DND-41 (cell line): ENCODE data around the gene DOCK6.

Source experiments
- EZH2 ChIP-seq: IDR thresholded peaks from 3 replicates; pipeline ENCODE4 v1.6.1; 2012; ENCODE audit warnings: borderline replicate concordance, low read depth, mild to moderate bottlenecking, moderate library complexity, low read length, inconsistent platforms; ENCODE audit not compliant: severe bottlenecking
- TF ChIP-seq, protein P1 (sequence below): IDR thresholded peaks from 2 replicates; pipeline ENCODE4 v1.5.1; 2012; ENCODE audit warnings: borderline replicate concordance, low read length, moderate library complexity, mild to moderate bottlenecking; ENCODE audit not compliant: poor library complexity, severe bottlenecking; ENCODE audit errors: extremely low read depth

- TF ChIP-seq, protein P1, sequence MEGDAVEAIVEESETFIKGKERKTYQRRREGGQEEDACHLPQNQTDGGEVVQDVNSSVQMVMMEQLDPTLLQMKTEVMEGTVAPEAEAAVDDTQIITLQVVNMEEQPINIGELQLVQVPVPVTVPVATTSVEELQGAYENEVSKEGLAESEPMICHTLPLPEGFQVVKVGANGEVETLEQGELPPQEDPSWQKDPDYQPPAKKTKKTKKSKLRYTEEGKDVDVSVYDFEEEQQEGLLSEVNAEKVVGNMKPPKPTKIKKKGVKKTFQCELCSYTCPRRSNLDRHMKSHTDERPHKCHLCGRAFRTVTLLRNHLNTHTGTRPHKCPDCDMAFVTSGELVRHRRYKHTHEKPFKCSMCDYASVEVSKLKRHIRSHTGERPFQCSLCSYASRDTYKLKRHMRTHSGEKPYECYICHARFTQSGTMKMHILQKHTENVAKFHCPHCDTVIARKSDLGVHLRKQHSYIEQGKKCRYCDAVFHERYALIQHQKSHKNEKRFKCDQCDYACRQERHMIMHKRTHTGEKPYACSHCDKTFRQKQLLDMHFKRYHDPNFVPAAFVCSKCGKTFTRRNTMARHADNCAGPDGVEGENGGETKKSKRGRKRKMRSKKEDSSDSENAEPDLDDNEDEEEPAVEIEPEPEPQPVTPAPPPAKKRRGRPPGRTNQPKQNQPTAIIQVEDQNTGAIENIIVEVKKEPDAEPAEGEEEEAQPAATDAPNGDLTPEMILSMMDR = no peak
- no peak for TF ChIP-seq EZH2
Observed at GRCh38 chr19:11225172-11225571, 37.2 kb downstream of the DOCK6 start.
